IMR-90 (cell line): ENCODE data around the gene CFAP61.

Source experiments
- ELK1 ChIP-seq: fragments of 150-350 bp; IDR thresholded peaks from 2 replicates; pipeline ENCODE4 v1.6.1; 2016; ENCODE audit warnings: low read depth, mild to moderate bottlenecking, low read length, moderate library complexity, borderline replicate concordance
- MXI1 ChIP-seq: IDR thresholded peaks from 2 replicates; pipeline ENCODE4 v1.6.1; 2012; ENCODE audit warnings: low read depth, mild to moderate bottlenecking, low read length, moderate library complexity, borderline replicate concordance
- POLR2A ChIP-seq: IDR thresholded peaks from 2 replicates; pipeline ENCODE4 v1.6.1; 2012; ENCODE audit warnings: mild to moderate bottlenecking, low read depth, low read length
- RAD21 ChIP-seq: IDR thresholded peaks from 2 replicates; pipeline ENCODE4 v1.6.1; 2012; ENCODE audit warnings: low read length, improper control_type of control experiment
- RCOR1 ChIP-seq: IDR thresholded peaks from 2 replicates; pipeline ENCODE4 v1.6.1; 2012; ENCODE audit warnings: mild to moderate bottlenecking, low read length, improper control_type of control experiment; ENCODE audit not compliant: insufficient replicate concordance
- RFX5 ChIP-seq: IDR thresholded peaks from 2 replicates; pipeline ENCODE4 v1.8.0; 2012; ENCODE audit warnings: low read depth, mild to moderate bottlenecking, low read length, moderate library complexity
- TF ChIP-seq, protein P1 (sequence below): conservative IDR thresholded peaks from 2 replicates; pipeline ENCODE4 v1.5.1; 2012; ENCODE audit warnings: mild to moderate bottlenecking, low read depth, low read length, improper control_type of control experiment

GRCh38 chr20:20358801-20359200 lies 306.5 kb downstream of the CFAP61 start:
- TF ChIP-seq RAD21 (no peak), RFX5 (no peak), POLR2A (no peak), MXI1 (no peak), RCOR1 (no peak), ELK1 (no peak)
- TF ChIP-seq, protein P1, sequence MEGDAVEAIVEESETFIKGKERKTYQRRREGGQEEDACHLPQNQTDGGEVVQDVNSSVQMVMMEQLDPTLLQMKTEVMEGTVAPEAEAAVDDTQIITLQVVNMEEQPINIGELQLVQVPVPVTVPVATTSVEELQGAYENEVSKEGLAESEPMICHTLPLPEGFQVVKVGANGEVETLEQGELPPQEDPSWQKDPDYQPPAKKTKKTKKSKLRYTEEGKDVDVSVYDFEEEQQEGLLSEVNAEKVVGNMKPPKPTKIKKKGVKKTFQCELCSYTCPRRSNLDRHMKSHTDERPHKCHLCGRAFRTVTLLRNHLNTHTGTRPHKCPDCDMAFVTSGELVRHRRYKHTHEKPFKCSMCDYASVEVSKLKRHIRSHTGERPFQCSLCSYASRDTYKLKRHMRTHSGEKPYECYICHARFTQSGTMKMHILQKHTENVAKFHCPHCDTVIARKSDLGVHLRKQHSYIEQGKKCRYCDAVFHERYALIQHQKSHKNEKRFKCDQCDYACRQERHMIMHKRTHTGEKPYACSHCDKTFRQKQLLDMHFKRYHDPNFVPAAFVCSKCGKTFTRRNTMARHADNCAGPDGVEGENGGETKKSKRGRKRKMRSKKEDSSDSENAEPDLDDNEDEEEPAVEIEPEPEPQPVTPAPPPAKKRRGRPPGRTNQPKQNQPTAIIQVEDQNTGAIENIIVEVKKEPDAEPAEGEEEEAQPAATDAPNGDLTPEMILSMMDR, result no peak
